Neural cell (in vitro differentiated cells): ENCODE results near the gene E4F1. TPM values are rescaled to one million over a fixed set of nuclear protein-coding genes. Genes with fewer than 3 reads are reported as not detected.

Source experiments
- H2AFZ ChIP-seq: fragments of 200-600, 300-800 bp; sonication (generic), shearing (Covaris generic); 2 replicates; pipeline ENCODE4 v1.6.0; 2014; ENCODE audit warnings: low read depth, mild to moderate bottlenecking, antibody characterized with exemption, low read length, moderate library complexity
- H3F3A ChIP-seq: fragments of 200-600 bp; shearing (Covaris generic); 2 replicates; pipeline ENCODE4 v1.6.1; 2016; ENCODE audit warnings: mild to moderate bottlenecking, moderate library complexity, mixed read lengths, antibody characterized with exemption, low read length; ENCODE audit not compliant: insufficient read depth, poor library complexity, severe bottlenecking
- H3K27ac ChIP-seq: fragments of 200-600, 300-800 bp; sonication (generic), shearing (Covaris generic); 2 replicates; pipeline ENCODE4 v1.5.1; 2014; ENCODE audit warnings: mild to moderate bottlenecking, low read length, moderate library complexity
- H3K27me3 ChIP-seq: fragments of 300-800, 200-600 bp; sonication (generic), shearing (Covaris generic); 2 replicates; pipeline ENCODE4 v1.6.0; 2014; ENCODE audit warnings: mild to moderate bottlenecking, low read depth, low read length, moderate library complexity; ENCODE audit not compliant: insufficient read depth
- H3K36me3 ChIP-seq: fragments of 300-800, 200-600 bp; sonication (generic), shearing (Covaris generic); 2 replicates; pipeline ENCODE4 v1.5.1; 2014; ENCODE audit warnings: mild to moderate bottlenecking, antibody characterized with exemption, low read length, moderate library complexity; ENCODE audit not compliant: insufficient read depth
- H3K4me2 ChIP-seq: fragments of 300-800, 200-600 bp; sonication (generic), shearing (Covaris generic); 2 replicates; pipeline ENCODE4 v1.6.0; 2014; ENCODE audit warnings: mild to moderate bottlenecking, low read length
- H3K4me3 ChIP-seq: fragments of 300-800, 200-600 bp; sonication (generic), shearing (Covaris generic); 2 replicates; pipeline ENCODE4 v1.5.1; 2014; ENCODE audit warnings: mild to moderate bottlenecking, low read length, moderate library complexity
- H3K79me2 ChIP-seq: fragments of 200-600 bp; shearing (Covaris generic); replicated peaks from 2 replicates; pipeline ENCODE4 v1.6.0; 2014; ENCODE audit warnings: mild to moderate bottlenecking, low read length, moderate library complexity; ENCODE audit not compliant: insufficient read depth
- H3K9ac ChIP-seq: fragments of 300-800, 200-600 bp; sonication (generic), shearing (Covaris generic); 2 replicates; pipeline ENCODE4 v1.6.1; 2016; ENCODE audit warnings: mild to moderate bottlenecking, low read length, mixed read lengths
- H3K9me2 ChIP-seq: fragments of 200-600 bp; shearing (Covaris generic); 2 replicates; pipeline ENCODE4 v1.6.1; 2016; ENCODE audit warnings: mild to moderate bottlenecking, low read length, mixed read lengths; ENCODE audit not compliant: insufficient read depth
- H3K9me3 ChIP-seq: fragments of 200-600, 300-800 bp; sonication (generic), shearing (Covaris generic); 2 replicates; pipeline ENCODE4 v1.6.1; 2016; ENCODE audit warnings: mild to moderate bottlenecking, mixed run types, low read length, moderate library complexity, mixed read lengths
- H4K20me1 ChIP-seq: fragments of 200-600 bp; shearing (Covaris generic); 2 replicates; pipeline ENCODE4 v1.6.1; 2016; ENCODE audit warnings: mild to moderate bottlenecking, mixed run types; ENCODE audit not compliant: insufficient read depth
- CTCF ChIP-seq: fragments of 450-650 bp; IDR thresholded peaks from 2 replicates; pipeline ENCODE4 v1.5.1; 2014; ENCODE audit warnings: antibody characterized with exemption, mild to moderate bottlenecking, moderate library complexity; ENCODE audit not compliant: poor library complexity, severe bottlenecking
- EP300 ChIP-seq: fragments of 450-650 bp; conservative IDR thresholded peaks from 2 replicates; pipeline ENCODE4 v1.6.1; 2014; ENCODE audit warnings: antibody characterized with exemption, mild to moderate bottlenecking, moderate library complexity; ENCODE audit not compliant: poor library complexity, severe bottlenecking
- EZH2 ChIP-seq: fragments of 200-600, 300-800 bp; shearing (Covaris generic), sonication (generic); IDR thresholded peaks from 2 replicates; pipeline ENCODE4 v1.6.1; 2014; ENCODE audit warnings: antibody characterized with exemption, low read length, borderline replicate concordance, mild to moderate bottlenecking; ENCODE audit not compliant: insufficient read depth, poor library complexity, severe bottlenecking
- MXI1 ChIP-seq: fragments of 450-650 bp; conservative IDR thresholded peaks from 2 replicates; pipeline ENCODE4 v1.6.1; 2014; ENCODE audit warnings: antibody characterized with exemption, mild to moderate bottlenecking; ENCODE audit not compliant: poor library complexity, severe bottlenecking
- POLR2AphosphoS5 ChIP-seq: IDR thresholded peaks from 2 replicates; pipeline ENCODE4 v1.6.1; 2012
- RAD21 ChIP-seq: fragments of 450-650 bp; conservative IDR thresholded peaks from 2 replicates; pipeline ENCODE4 v1.6.1; 2014; ENCODE audit warnings: antibody characterized with exemption, mild to moderate bottlenecking, moderate library complexity
- REST ChIP-seq: IDR thresholded peaks from 2 replicates; pipeline ENCODE4 v1.6.1; 2012; ENCODE audit warnings: borderline replicate concordance
- SMC3 ChIP-seq: fragments of 450-650 bp; conservative IDR thresholded peaks from 2 replicates; pipeline ENCODE4 v1.6.1; 2014; ENCODE audit warnings: antibody characterized with exemption, mild to moderate bottlenecking, moderate library complexity; ENCODE audit not compliant: poor library complexity
- TAF1 ChIP-seq: IDR thresholded peaks from 2 replicates; pipeline ENCODE4 v1.6.1; 2012; ENCODE audit warnings: low read depth
- polyA plus RNA-seq: library from polyadenylated mRNA; depleted of rRNA; stranded (reverse); fragments of >200 nt; gene quantifications from 2 replicates; pipeline ENCODE4 v1.2.3, GENCODE V29; 2014

Gene E4F1
- polyA plus RNA-seq, 1 donor from 2014 or later: 64.9 TPM

GRCh38 chr16:2181952-2182351 lies 41.4 kb upstream of the E4F1 start:
- Histone ChIP-seq H3K9me3 (no peaks in the 10 kb centered on the region), H3K27me3 (no peaks in the 10 kb centered on the region), H2AFZ (no peak overlapping the region), H3K4me3 (no peak overlapping the region), H3F3A (no peaks in the 10 kb centered on the region), H3K79me2 (no peaks in the 10 kb centered on the region), H4K20me1 (no peaks in the 10 kb centered on the region), H3K9ac (no peak overlapping the region), H3K4me2 (no peak overlapping the region), H3K27ac (no peak overlapping the region), H3K9me2 (no peaks in the 10 kb centered on the region), H3K36me3 (no peaks in the 10 kb centered on the region)
- no peak for TF ChIP-seq POLR2AphosphoS5
- TF ChIP-seq MXI1: no peak

- Histone ChIP-seq H3K9me3 (no peaks in the 10 kb centered on the region), H3K9me2 (no peaks in the 10 kb centered on the region), H3K4me2 (no peak overlapping the region), H3K36me3 (no peaks in the 10 kb centered on the region), H3F3A (no peaks in the 10 kb centered on the region), H3K4me3 (no peak overlapping the region), H3K79me2 (no peaks in the 10 kb centered on the region), H3K9ac (no peak overlapping the region), H4K20me1 (no peaks in the 10 kb centered on the region), H3K27me3 (no peaks in the 10 kb centered on the region), H2AFZ (no peak overlapping the region), H3K27ac (no peak overlapping the region)
- TF ChIP-seq TAF1 (no peak), RAD21 (no peak), EZH2 (no peak), MXI1 (no peak), SMC3 (no peak), EP300 (no peak), POLR2AphosphoS5 (no peak), CTCF (no peak), REST (no peak)
Measured at GRCh38 chr16:2183671-2184070, 39.7 kb upstream of the E4F1 start.

GRCh38 chr16:2184346-2184745 lies 39.0 kb upstream of the E4F1 start:
- H3K27ac ChIP-seq: no peak overlapping the region
- no peaks in the 10 kb centered on the region for H3F3A ChIP-seq
- H3K36me3 ChIP-seq: no peaks in the 10 kb centered on the region
- H3K79me2 ChIP-seq: no peaks in the 10 kb centered on the region
- no peak overlapping the region for H2AFZ ChIP-seq
- no peaks in the 10 kb centered on the region for H3K9me3 ChIP-seq
- no peaks in the 10 kb centered on the region for H3K27me3 ChIP-seq
- H3K4me3 ChIP-seq: no peak overlapping the region
- no peak for TF ChIP-seq TAF1
- TF ChIP-seq POLR2AphosphoS5: no peak
- TF ChIP-seq REST: no peak
- no peak for TF ChIP-seq SMC3
- no peak for TF ChIP-seq EZH2
- TF ChIP-seq EP300: no peak
- no peak for TF ChIP-seq CTCF
- TF ChIP-seq RAD21: no peak
- no peak for TF ChIP-seq MXI1
- no peak overlapping the region for H3K9ac ChIP-seq
- no peaks in the 10 kb centered on the region for H3K9me2 ChIP-seq
- no peaks in the 10 kb centered on the region for H4K20me1 ChIP-seq
- no peak overlapping the region for H3K4me2 ChIP-seq
